ENCODE data around the gene SLC24A3.

- no peak for TF ChIP-seq POLR2A (IDR thresholded peaks at IDR 0.05; ENCODE audit: extremely low read depth, insufficient read length)
- TF ChIP-seq CTCF (IDR thresholded peaks at IDR 0.05; ENCODE audit: low read depth, low read length) = no peak
- no peak for TF ChIP-seq MAX (IDR thresholded peaks at IDR 0.05; ENCODE audit: low read depth, low read length)
Observed at GRCh38 chr20:19384940-19385339, 172.5 kb downstream of the SLC24A3 start.

Data from NB4 (cell line).